ENCODE measurements around the gene ATP5PO.

The ATP5PO gene

GRCh38 chr21:33895356-33895755 is 20.2 kb downstream of the ATP5PO start:
- Histone ChIP-seq H3K4me1 (ENCODE audit: low read length) (no peaks in the 10 kb centered on the region), H3K4me3 (ENCODE audit: low read length) (no peak overlapping the region), H3K9ac (ENCODE audit: low read length) (no peak overlapping the region), H3K4me2 (ENCODE audit: low read length) (no peak overlapping the region), H4K20me1 (ENCODE audit: insufficient read depth, low read length) (no peaks in the 10 kb centered on the region), H3K27ac (ENCODE audit: low read length) (no peak overlapping the region), H3K9me3 (ENCODE audit: insufficient read depth, low read length) (no peaks in the 10 kb centered on the region), H3K36me3 (replicated peaks; ENCODE audit: low read depth, low read length) (no peaks in the 10 kb centered on the region), H3K79me2 (ENCODE audit: low read length) (no peaks in the 10 kb centered on the region), H2AFZ (ENCODE audit: low read depth, low read length) (no peak overlapping the region), H3K27me3 (ENCODE audit: low read depth, low read length) (no peaks in the 10 kb centered on the region)
- no peak for TF ChIP-seq EZH2phosphoT487 (IDR thresholded peaks at IDR 0.05; ENCODE audit: low read depth)

GRCh38 chr21:33894736-33895288 is 20.8 kb downstream of the ATP5PO start:
- no peak overlapping the region for H3K27ac ChIP-seq (ENCODE audit: low read length)
- H2AFZ ChIP-seq (ENCODE audit: low read depth, low read length): no peak overlapping the region
- H3K36me3 ChIP-seq (replicated peaks; ENCODE audit: low read depth, low read length): no peaks in the 10 kb centered on the region
- H3K79me2 ChIP-seq (ENCODE audit: low read length): no peaks in the 10 kb centered on the region
- no peaks in the 10 kb centered on the region for H3K9me3 ChIP-seq (ENCODE audit: insufficient read depth, low read length)
- no peaks in the 10 kb centered on the region for H3K27me3 ChIP-seq (ENCODE audit: low read depth, low read length)
- peak overlapping the region; percentile 47 for H3K4me2 ChIP-seq (ENCODE audit: low read length)
- H3K9ac ChIP-seq (ENCODE audit: low read length): no peak overlapping the region
- no peaks in the 10 kb centered on the region for H3K4me1 ChIP-seq (ENCODE audit: low read length)
- TF ChIP-seq CTCF (IDR thresholded peaks at IDR 0.05; ENCODE audit: low read depth, low read length) (peak; percentile 55), EZH2phosphoT487 (IDR thresholded peaks at IDR 0.05; ENCODE audit: low read depth) (no peak)
- no peaks in the 10 kb centered on the region for H4K20me1 ChIP-seq (ENCODE audit: insufficient read depth, low read length)
- peak overlapping the region; percentile 53; the same call in 1 of the 2 replicates for H3K4me3 ChIP-seq (ENCODE audit: low read length)

- H3K4me2 ChIP-seq (ENCODE audit: low read length): no peak overlapping the region
- no peak overlapping the region for H2AFZ ChIP-seq (ENCODE audit: low read depth, low read length)
- no peaks in the 10 kb centered on the region for H3K9me3 ChIP-seq (ENCODE audit: insufficient read depth, low read length)
- no peaks in the 10 kb centered on the region for H3K27me3 ChIP-seq (ENCODE audit: low read depth, low read length)
- no peaks in the 10 kb centered on the region for H3K79me2 ChIP-seq (ENCODE audit: low read length)
- H3K9ac ChIP-seq (ENCODE audit: low read length): no peak overlapping the region
- no peaks in the 10 kb centered on the region for H3K36me3 ChIP-seq (replicated peaks; ENCODE audit: low read depth, low read length)
- no peak overlapping the region for H3K27ac ChIP-seq (ENCODE audit: low read length)
- H4K20me1 ChIP-seq (ENCODE audit: insufficient read depth, low read length): no peaks in the 10 kb centered on the region
- no peaks in the 10 kb centered on the region for H3K4me1 ChIP-seq (ENCODE audit: low read length)
- TF ChIP-seq CTCF (IDR thresholded peaks at IDR 0.05; ENCODE audit: low read depth, low read length) (no peak), EZH2phosphoT487 (IDR thresholded peaks at IDR 0.05; ENCODE audit: low read depth) (no peak)
- H3K4me3 ChIP-seq (ENCODE audit: low read length): no peak overlapping the region
Observed at GRCh38 chr21:33893917-33894316, 21.7 kb downstream of the ATP5PO start.

GRCh38 chr21:33892853-33893252 is 22.8 kb downstream of the ATP5PO start:
- no peaks in the 10 kb centered on the region for H3K27me3 ChIP-seq (ENCODE audit: low read depth, low read length)
- no peak overlapping the region for H2AFZ ChIP-seq (ENCODE audit: low read depth, low read length)
- TF ChIP-seq EZH2phosphoT487 (IDR thresholded peaks at IDR 0.05; ENCODE audit: low read depth) (no peak), CTCF (IDR thresholded peaks at IDR 0.05; ENCODE audit: low read depth, low read length) (no peak)
- no peak overlapping the region for H3K4me3 ChIP-seq (ENCODE audit: low read length)
- no peak overlapping the region for H3K4me2 ChIP-seq (ENCODE audit: low read length)
- no peaks in the 10 kb centered on the region for H3K79me2 ChIP-seq (ENCODE audit: low read length)
- no peaks in the 10 kb centered on the region for H3K4me1 ChIP-seq (ENCODE audit: low read length)
- H3K36me3 ChIP-seq (replicated peaks; ENCODE audit: low read depth, low read length): no peaks in the 10 kb centered on the region
- no peaks in the 10 kb centered on the region for H3K9me3 ChIP-seq (ENCODE audit: insufficient read depth, low read length)
- H3K9ac ChIP-seq (ENCODE audit: low read length): no peak overlapping the region
- no peak overlapping the region for H3K27ac ChIP-seq (ENCODE audit: low read length)
- H4K20me1 ChIP-seq (ENCODE audit: insufficient read depth, low read length): no peaks in the 10 kb centered on the region
